Panc1 (cell line): Measurements from ENCODE around the gene CD9. TPM values are rescaled to one million over a fixed set of nuclear protein-coding genes. Genes with fewer than 3 reads are reported as not detected.

ENCODE experiments used
- ATAC-seq: fragments of 200-7000 bp; cut with Tn5 transposase; 2 replicates; pipeline ENCODE4 v1.9.1; 2020; ENCODE audit warnings: mild to moderate bottlenecking, moderate library complexity
- BruUV-seq: library from RNA; stranded (reverse); fragments of 400-500 nt; replicated peaks from 2 replicates; lab custom pipeline; 2021; lab: Mats Ljungman, UMichigan
- CTCF ChIA-PET: fragments of 300-600 bp; sonication (Branson Sonifier 250); formaldehyde crosslinking; loops from one replicate; lab custom pipeline; 2022; ENCODE audit warnings: antibody characterized with exemption; lab: Charles Lee
- POLR2A ChIA-PET: fragments of 300-600 bp; sonication (Branson Sonifier 250); formaldehyde crosslinking; loops from one replicate; lab custom pipeline; 2022; ENCODE audit warnings: antibody characterized with exemption; lab: Charles Lee
- DNase-seq: peaks from one replicate; pipeline ENCODE4 v3.0.0-alpha.2; 2010; ENCODE audit warnings: low read depth, low spot score
- H3K27ac ChIP-seq: 2 replicates; pipeline ENCODE4 v1.5.1; 2011; ENCODE audit warnings: mild to moderate bottlenecking, low read length, inconsistent platforms
- H3K27me3 ChIP-seq: fragments of 200-500 bp; sonication (Bioruptor generic); 2 replicates; pipeline ENCODE4 v1.6.0; 2014; ENCODE audit warnings: low read length, inconsistent platforms; ENCODE audit not compliant: control insufficient read depth, insufficient read depth
- H3K36me3 ChIP-seq: fragments of 200-500 bp; sonication (Bioruptor generic); 2 replicates; pipeline ENCODE4 v1.5.1; 2014; ENCODE audit warnings: inconsistent platforms, mild to moderate bottlenecking, low read length, moderate library complexity; ENCODE audit not compliant: control insufficient read depth, insufficient read depth
- H3K4me1 ChIP-seq: 2 replicates; pipeline ENCODE4 v1.5.1; 2011; ENCODE audit warnings: inconsistent platforms, mild to moderate bottlenecking, low read length, moderate library complexity; ENCODE audit not compliant: control insufficient read depth, insufficient read depth
- H3K4me3 ChIP-seq, 2 experiments: 2 replicates each; pipeline ENCODE4 v1.5.1; 2011 to 2012; ENCODE audit warnings: low read depth in 2 of 2, low read length in 2 of 2, mild to moderate bottlenecking in 2 of 2, inconsistent platforms in 1 of 2, moderate library complexity in 1 of 2
- H3K9me3 ChIP-seq: fragments of 200-500 bp; sonication (Bioruptor generic); 2 replicates; pipeline ENCODE4 v1.5.1; 2014; ENCODE audit warnings: low read depth, mild to moderate bottlenecking, inconsistent platforms, low read length, moderate library complexity; ENCODE audit not compliant: control insufficient read depth, insufficient read depth
- POLR2AphosphoS5 ChIP-seq: IDR thresholded peaks from 2 replicates; pipeline ENCODE4 v1.6.1; 2012; ENCODE audit warnings: mild to moderate bottlenecking, low read depth, low read length, moderate library complexity
- SIN3A ChIP-seq: IDR thresholded peaks from 2 replicates; pipeline ENCODE4 v1.6.1; 2012; ENCODE audit warnings: low read depth, mild to moderate bottlenecking, low read length, moderate library complexity, borderline replicate concordance; ENCODE audit not compliant: insufficient read depth
- TCF7L2 ChIP-seq: IDR thresholded peaks from 2 replicates; pipeline ENCODE4 v1.6.1; 2011; ENCODE audit warnings: mild to moderate bottlenecking, low read depth, low read length, inconsistent platforms
- in situ Hi-C: cut with HindIII; loops from 2 replicates; pipeline ENCODE4 v1.10.0; 2016; ENCODE audit warnings: low sequenced_read_pairs, low pct_unique_long_range_greater_than_20kb
- intact Hi-C: fragments of 100-400 bp; cut with micrococcal nuclease; formaldehyde crosslinking; loops from one replicate; pipeline ENCODE4 v1.10.0; 2022; ENCODE audit not compliant: unreplicated experiment
- total RNA-seq: library from RNA; stranded (reverse); gene quantifications from one replicate; pipeline ENCODE4 v1.2.1, GENCODE V29; 2021; ENCODE audit not compliant: unreplicated experiment
- TF ChIP-seq, protein P1 (sequence below): fragments of 450-650 bp; IDR thresholded peaks from 2 replicates; pipeline ENCODE4 v1.5.1; 2017; ENCODE audit warnings: mild to moderate bottlenecking
- TF ChIP-seq, protein P2 (sequence below), 2 experiments: IDR thresholded peaks; 2 replicates each; pipeline ENCODE4 v1.6.1; 2011 to 2012; ENCODE audit warnings: low read depth in 2 of 2, control low read depth in 1 of 2, low read length in 1 of 2, mild to moderate bottlenecking in 1 of 2, moderate library complexity in 1 of 2; ENCODE audit not compliant: insufficient read depth in 1 of 2

CD9 gene
- total RNA-seq, 1 experiment from 2014 or later = 103 TPM

DNA sequence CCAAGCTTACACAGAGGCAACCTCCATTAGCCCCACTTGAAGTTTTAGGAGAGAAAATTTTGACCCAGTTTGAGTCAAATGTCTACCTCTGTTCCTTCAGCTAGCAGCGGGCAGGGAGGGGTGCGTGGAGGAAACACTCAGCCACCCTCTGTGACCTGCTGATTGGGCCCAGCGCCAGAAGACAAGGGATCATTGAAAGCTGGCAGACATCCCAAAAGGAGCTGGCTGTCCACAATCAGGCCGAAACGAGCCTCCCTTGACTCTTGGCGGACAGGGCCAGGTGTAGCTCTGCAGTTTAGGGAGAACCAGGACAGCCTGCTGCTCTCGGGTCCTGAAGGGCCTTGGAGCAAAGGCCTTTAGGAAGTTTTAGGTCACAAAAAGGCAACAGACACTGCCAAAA lies 41.3 kb downstream of the CD9 start:
- Histone ChIP-seq H3K4me1 (no peaks in the 10 kb centered on the region), H3K27ac (no peak overlapping the region), H3K4me3 (no peak overlapping the region), H3K27me3 (no peaks in the 10 kb centered on the region), H3K9me3 (no peaks in the 10 kb centered on the region), H3K36me3 (no peaks in the 10 kb centered on the region)
- intact Hi-C loops = no loop called here
- ChIA-PET POLR2A (no interaction called here), CTCF (no interaction called here)
- BruUV-seq = no TSS peak
- TF ChIP-seq SIN3A = no peak
- in situ Hi-C loops = no loop called here
- ATAC-seq (no peak), DNase-seq (no peak)

DNA sequence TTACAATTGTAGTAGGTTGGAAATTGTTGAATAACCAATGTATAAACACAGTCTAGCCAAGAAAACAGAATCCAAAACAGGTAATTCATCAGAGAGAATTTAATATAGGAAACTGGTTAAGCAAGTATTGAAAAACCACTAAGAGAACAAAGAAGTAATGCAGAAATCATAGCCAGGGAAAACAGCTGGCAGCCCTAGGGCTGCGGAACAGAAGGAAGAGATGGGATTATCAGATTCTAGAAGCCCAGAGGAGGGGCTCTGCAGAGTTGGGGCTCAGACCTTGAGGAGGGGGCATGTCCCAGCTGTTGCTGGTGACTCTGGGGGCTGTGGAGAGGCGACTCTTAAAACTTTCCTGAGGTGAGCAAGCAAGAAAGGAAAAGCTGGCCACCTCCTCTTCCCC lies 49.4 kb downstream of the CD9 start:
- CTCF ChIA-PET = no interaction called here
- ATAC-seq (no peak), DNase-seq (no peak)
- Histone ChIP-seq H3K27ac (no peak overlapping the region), H3K4me1 (no peaks in the 10 kb centered on the region), H3K9me3 (no peaks in the 10 kb centered on the region), H3K36me3 (no peaks in the 10 kb centered on the region), H3K27me3 (no peaks in the 10 kb centered on the region), H3K4me3 (no peak overlapping the region)
- in situ Hi-C loops = no loop called here
- no TSS peak for BruUV-seq
- TF ChIP-seq, protein P1, sequence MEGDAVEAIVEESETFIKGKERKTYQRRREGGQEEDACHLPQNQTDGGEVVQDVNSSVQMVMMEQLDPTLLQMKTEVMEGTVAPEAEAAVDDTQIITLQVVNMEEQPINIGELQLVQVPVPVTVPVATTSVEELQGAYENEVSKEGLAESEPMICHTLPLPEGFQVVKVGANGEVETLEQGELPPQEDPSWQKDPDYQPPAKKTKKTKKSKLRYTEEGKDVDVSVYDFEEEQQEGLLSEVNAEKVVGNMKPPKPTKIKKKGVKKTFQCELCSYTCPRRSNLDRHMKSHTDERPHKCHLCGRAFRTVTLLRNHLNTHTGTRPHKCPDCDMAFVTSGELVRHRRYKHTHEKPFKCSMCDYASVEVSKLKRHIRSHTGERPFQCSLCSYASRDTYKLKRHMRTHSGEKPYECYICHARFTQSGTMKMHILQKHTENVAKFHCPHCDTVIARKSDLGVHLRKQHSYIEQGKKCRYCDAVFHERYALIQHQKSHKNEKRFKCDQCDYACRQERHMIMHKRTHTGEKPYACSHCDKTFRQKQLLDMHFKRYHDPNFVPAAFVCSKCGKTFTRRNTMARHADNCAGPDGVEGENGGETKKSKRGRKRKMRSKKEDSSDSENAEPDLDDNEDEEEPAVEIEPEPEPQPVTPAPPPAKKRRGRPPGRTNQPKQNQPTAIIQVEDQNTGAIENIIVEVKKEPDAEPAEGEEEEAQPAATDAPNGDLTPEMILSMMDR = no peak
- TF ChIP-seq SIN3A = no peak
- TF ChIP-seq, protein P2, sequence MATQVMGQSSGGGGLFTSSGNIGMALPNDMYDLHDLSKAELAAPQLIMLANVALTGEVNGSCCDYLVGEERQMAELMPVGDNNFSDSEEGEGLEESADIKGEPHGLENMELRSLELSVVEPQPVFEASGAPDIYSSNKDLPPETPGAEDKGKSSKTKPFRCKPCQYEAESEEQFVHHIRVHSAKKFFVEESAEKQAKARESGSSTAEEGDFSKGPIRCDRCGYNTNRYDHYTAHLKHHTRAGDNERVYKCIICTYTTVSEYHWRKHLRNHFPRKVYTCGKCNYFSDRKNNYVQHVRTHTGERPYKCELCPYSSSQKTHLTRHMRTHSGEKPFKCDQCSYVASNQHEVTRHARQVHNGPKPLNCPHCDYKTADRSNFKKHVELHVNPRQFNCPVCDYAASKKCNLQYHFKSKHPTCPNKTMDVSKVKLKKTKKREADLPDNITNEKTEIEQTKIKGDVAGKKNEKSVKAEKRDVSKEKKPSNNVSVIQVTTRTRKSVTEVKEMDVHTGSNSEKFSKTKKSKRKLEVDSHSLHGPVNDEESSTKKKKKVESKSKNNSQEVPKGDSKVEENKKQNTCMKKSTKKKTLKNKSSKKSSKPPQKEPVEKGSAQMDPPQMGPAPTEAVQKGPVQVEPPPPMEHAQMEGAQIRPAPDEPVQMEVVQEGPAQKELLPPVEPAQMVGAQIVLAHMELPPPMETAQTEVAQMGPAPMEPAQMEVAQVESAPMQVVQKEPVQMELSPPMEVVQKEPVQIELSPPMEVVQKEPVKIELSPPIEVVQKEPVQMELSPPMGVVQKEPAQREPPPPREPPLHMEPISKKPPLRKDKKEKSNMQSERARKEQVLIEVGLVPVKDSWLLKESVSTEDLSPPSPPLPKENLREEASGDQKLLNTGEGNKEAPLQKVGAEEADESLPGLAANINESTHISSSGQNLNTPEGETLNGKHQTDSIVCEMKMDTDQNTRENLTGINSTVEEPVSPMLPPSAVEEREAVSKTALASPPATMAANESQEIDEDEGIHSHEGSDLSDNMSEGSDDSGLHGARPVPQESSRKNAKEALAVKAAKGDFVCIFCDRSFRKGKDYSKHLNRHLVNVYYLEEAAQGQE (IDR thresholded peaks at IDR 0.05; ENCODE audit: insufficient read depth in 1 of 2, low read depth in 2 of 2, low read length in 1 of 2) = no peak
- TF ChIP-seq POLR2AphosphoS5 = no peak
- no peak for TF ChIP-seq TCF7L2
- intact Hi-C loops = no loop called here
- POLR2A ChIA-PET = no interaction called here

DNA sequence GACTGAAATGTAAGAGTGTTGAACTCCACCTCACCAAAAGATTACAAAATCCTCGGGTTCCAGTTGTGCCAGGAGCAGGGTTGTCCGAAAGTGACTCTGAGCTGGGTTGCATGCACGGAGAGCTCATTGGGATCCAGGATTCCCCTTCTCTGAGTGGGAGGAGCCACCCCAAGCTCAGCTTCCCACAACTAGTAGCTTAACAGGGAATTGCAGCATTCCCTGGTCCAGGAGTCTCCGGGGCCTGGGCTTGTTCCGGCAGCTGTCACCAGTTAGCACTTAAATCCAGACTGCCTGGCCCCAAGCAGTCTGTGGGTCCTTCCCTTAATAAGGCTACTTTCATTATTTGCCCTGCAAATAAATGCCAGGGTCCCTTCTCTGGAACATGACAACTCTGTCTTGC lies 50.1 kb downstream of the CD9 start:
- no peak for DNase-seq
- CTCF ChIA-PET = no interaction called here
- no peaks in the 10 kb centered on the region for H3K4me1 ChIP-seq
- H3K4me3 ChIP-seq = no peak overlapping the region
- H3K36me3 ChIP-seq = no peaks in the 10 kb centered on the region
- H3K27me3 ChIP-seq = no peaks in the 10 kb centered on the region
- no TSS peak for BruUV-seq
- no peaks in the 10 kb centered on the region for H3K9me3 ChIP-seq
- no peak overlapping the region for H3K27ac ChIP-seq
- intact Hi-C loops (no loop called here), in situ Hi-C loops (no loop called here)
- POLR2A ChIA-PET = no interaction called here
- no peak for TF ChIP-seq SIN3A
- TF ChIP-seq, protein P1 = no peak
- no peak for ATAC-seq
